Measurements from ENCODE around the gene LITAF.

DNA sequence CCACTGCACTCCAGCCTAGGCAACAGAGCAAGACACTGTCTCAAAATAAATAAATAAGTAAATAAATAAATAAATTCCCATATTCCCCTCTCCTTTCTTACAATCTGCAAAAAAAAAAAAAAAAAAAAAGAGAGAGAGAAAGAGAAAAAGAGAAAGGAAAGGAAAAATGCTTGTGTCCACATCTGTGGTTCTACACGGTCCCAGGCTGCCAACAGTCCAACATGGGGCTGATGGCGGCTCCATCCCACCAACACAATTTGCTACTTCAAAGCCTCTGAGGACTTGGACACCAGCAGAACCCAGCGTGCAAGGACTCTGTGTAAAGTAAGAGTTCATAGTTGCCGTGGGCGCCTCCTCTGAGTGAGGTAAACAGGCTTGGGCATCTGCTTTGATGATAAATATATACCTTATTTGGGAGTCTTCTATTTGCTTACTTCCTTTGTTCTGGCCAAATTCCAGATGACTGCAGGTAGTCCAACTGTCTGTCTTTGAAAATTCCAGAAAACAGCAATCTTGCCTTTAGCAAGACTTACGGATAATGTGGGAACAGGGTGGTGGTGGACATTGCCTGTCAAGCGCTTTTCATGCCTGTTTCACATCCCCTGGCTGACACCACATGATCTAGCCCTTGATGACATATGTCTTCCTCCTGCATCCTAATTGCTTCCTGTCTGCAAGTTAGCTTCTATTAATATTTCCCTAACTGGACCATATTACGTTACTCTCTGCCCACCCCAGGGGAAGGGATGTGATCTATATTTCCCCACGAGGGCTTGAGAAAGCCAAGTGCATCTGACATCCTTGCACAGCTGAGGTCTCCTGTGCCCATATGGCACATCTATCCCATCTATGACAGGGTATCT is 10.1 kb downstream of the LITAF start:
- TF ChIP-seq CTCF (conservative IDR thresholded peaks at IDR 0.05; ENCODE audit: low read length), result no peak
- TF ChIP-seq EZH2phosphoT487 (IDR thresholded peaks at IDR 0.05; ENCODE audit: borderline replicate concordance), result no peak

Data from Loucy (cell line).